OCI-LY1 (cell line): ENCODE measurements around the gene ALX4.

ENCODE experiments used
- H2AFZ ChIP-seq: fragments of 200-600 bp; sonication (generic), shearing (Covaris generic); 2 replicates; pipeline ENCODE4 v1.6.0; 2014; ENCODE audit warnings: antibody characterized with exemption, mild to moderate bottlenecking, low read length
- H3F3A ChIP-seq: fragments of 200-600 bp; sonication (generic), shearing (Covaris generic); 2 replicates; pipeline ENCODE4 v1.6.0; 2014; ENCODE audit warnings: mild to moderate bottlenecking, antibody characterized with exemption, low read length, moderate library complexity; ENCODE audit not compliant: insufficient read depth
- H3K27ac ChIP-seq: fragments of 200-600 bp; sonication (generic); 2 replicates; pipeline ENCODE4 v1.5.1; 2014; ENCODE audit warnings: low read length, mixed run types, mild to moderate bottlenecking, low read depth; ENCODE audit not compliant: poor library complexity, severe bottlenecking
- H3K27me3 ChIP-seq: fragments of 200-600 bp; sonication (generic); 2 replicates; pipeline ENCODE4 v1.6.0; 2014; ENCODE audit warnings: antibody characterized with exemption, mild to moderate bottlenecking, low read length, moderate library complexity; ENCODE audit not compliant: insufficient read depth
- H3K36me3 ChIP-seq: fragments of 200-600 bp; sonication (generic); 2 replicates; pipeline ENCODE4 v1.6.1; 2014; ENCODE audit warnings: mild to moderate bottlenecking, antibody characterized with exemption, low read length, moderate library complexity, mixed read lengths; ENCODE audit not compliant: insufficient read depth
- H3K4me1 ChIP-seq: fragments of 200-600 bp; sonication (generic); 2 replicates; pipeline ENCODE4 v1.5.1; 2014; ENCODE audit warnings: mild to moderate bottlenecking, low read length, moderate library complexity; ENCODE audit not compliant: insufficient read depth, severe bottlenecking
- H3K4me2 ChIP-seq: fragments of 200-600 bp; sonication (generic), shearing (Covaris generic); 2 replicates; pipeline ENCODE4 v1.6.1; 2014; ENCODE audit warnings: low read length
- H3K4me3 ChIP-seq: fragments of 200-600 bp; sonication (generic); 2 replicates; pipeline ENCODE4 v1.5.1; 2014; ENCODE audit warnings: low read length, low read depth, mild to moderate bottlenecking, mixed read lengths; ENCODE audit not compliant: poor library complexity, severe bottlenecking
- H3K79me2 ChIP-seq: fragments of 200-600 bp; shearing (Covaris generic); 2 replicates; pipeline ENCODE4 v1.6.1; 2016; ENCODE audit warnings: mixed run types, low read length, mixed read lengths; ENCODE audit not compliant: insufficient read depth
- H3K9ac ChIP-seq: fragments of 200-600 bp; sonication (generic), shearing (Covaris generic); 2 replicates; pipeline ENCODE4 v1.6.1; 2014; ENCODE audit warnings: mild to moderate bottlenecking, low read length, mixed read lengths
- H3K9me2 ChIP-seq: fragments of 200-600 bp; sonication (generic), shearing (Covaris generic); 2 replicates; pipeline ENCODE4 v1.6.1; 2014; ENCODE audit warnings: low read depth, mild to moderate bottlenecking, low read length, mixed read lengths
- H3K9me3 ChIP-seq: fragments of 200-600 bp; shearing (Covaris generic); 2 replicates; pipeline ENCODE4 v1.6.1; 2014; ENCODE audit warnings: low read length, mixed read lengths
- H4K20me1 ChIP-seq: fragments of 200-600 bp; sonication (generic), shearing (Covaris generic); 2 replicates; pipeline ENCODE4 v1.6.0; 2016; ENCODE audit warnings: mild to moderate bottlenecking, low read length; ENCODE audit not compliant: insufficient read depth
- EZH2 ChIP-seq: fragments of 200-600 bp; sonication (generic), shearing (Covaris generic); IDR thresholded peaks from 2 replicates; pipeline ENCODE4 v1.8.0; 2017; ENCODE audit warnings: borderline replicate concordance, mixed run types, mild to moderate bottlenecking, antibody characterized with exemption, low read length, moderate library complexity, mixed read lengths
- TF ChIP-seq, protein P1 (sequence below): fragments of 200-600 bp; sonication (generic), shearing (Covaris generic); IDR thresholded peaks from 2 replicates; pipeline ENCODE4 v1.5.1; 2017; ENCODE audit warnings: mild to moderate bottlenecking, antibody characterized with exemption, low read length, moderate library complexity, mixed read lengths

The ALX4 gene

DNA sequence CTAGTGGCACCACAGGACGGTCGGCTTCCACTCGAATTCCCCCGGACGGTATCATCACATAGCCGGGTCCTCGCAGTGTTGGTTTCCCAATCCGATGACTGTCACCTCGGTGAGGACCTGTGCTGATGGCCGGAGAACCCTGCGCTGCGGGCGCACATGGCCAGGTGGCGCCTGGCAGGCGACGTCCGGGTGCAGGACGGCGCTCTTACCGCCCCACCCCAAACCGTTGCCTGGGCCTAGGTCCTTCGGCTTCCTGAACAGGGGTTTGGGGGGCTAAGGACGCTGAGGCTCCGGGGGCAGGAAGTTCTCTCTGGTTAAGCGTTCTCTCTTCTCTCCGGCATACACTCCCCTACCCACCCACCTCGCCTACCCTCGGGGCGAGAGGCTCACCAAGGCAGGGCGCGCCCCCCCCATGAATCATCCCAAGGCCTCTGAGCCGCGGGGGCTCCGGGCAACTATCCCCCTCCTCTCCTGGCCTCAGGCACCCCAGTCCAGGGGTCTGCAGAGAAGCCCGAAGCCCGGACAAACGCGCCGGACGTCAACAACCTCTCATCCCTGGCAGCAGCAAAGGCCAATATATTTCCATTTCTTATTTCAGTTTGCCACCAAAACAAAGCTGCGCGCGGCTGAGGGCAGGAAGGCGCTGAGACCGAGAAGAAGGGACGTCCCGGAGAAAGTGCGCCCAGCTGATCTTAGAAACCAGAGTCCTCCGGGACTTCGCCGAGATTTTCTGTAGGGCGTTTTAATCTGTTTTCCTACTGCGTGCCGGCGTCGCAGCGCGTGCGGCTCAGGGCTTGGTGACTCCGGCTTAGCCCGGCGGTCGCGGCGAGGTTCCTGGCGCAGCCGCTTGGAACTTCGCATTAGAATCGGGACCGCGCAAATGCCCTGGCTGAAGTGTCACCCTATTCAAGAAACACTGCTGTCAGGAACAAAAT is 5.6 kb downstream of the ALX4 start:
- Histone ChIP-seq H3K79me2 (no peaks in the 10 kb centered on the region), H3F3A (no peaks in the 10 kb centered on the region), H3K27ac (no peak overlapping the region), H3K4me1 (no peaks in the 10 kb centered on the region), H3K36me3 (no peaks in the 10 kb centered on the region), H3K4me3 (no peak overlapping the region), H3K9me3 (no peaks in the 10 kb centered on the region), H3K27me3 (no peaks in the 10 kb centered on the region), H3K9ac (no peak overlapping the region), H2AFZ (no peak overlapping the region), H3K9me2 (no peaks in the 10 kb centered on the region), H4K20me1 (no peaks in the 10 kb centered on the region), H3K4me2 (no peak overlapping the region)
- TF ChIP-seq, protein P1, sequence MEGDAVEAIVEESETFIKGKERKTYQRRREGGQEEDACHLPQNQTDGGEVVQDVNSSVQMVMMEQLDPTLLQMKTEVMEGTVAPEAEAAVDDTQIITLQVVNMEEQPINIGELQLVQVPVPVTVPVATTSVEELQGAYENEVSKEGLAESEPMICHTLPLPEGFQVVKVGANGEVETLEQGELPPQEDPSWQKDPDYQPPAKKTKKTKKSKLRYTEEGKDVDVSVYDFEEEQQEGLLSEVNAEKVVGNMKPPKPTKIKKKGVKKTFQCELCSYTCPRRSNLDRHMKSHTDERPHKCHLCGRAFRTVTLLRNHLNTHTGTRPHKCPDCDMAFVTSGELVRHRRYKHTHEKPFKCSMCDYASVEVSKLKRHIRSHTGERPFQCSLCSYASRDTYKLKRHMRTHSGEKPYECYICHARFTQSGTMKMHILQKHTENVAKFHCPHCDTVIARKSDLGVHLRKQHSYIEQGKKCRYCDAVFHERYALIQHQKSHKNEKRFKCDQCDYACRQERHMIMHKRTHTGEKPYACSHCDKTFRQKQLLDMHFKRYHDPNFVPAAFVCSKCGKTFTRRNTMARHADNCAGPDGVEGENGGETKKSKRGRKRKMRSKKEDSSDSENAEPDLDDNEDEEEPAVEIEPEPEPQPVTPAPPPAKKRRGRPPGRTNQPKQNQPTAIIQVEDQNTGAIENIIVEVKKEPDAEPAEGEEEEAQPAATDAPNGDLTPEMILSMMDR, result no peak
- no peak for TF ChIP-seq EZH2

DNA sequence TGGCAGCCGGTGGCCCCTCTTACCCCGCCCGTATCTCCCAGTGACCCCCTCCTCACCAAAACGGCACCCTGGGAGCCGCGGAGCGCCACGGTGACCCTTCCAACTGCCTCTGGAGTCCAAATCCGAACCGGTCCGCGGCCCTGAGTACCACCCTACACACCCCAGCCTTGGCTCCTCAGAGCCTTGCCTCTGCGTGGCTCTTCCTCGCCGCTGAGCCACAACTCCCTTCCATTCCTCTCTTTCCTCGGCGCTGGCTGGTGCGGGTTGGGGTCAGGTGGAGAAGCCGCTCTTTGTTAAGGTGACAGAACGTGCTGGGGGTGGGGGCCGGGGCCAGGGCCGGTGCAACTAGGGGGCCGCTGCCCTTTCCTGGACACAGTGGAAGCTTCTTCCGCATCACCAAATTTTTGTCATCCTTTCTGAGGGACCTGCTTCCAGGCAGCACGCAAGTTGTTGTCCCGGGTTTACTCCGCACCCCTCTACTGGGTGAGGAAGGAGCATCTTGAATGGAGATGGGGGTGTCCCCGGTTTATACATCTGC is 6.5 kb downstream of the ALX4 start:
- Histone ChIP-seq H3K36me3 (no peaks in the 10 kb centered on the region), H3K9me3 (no peaks in the 10 kb centered on the region), H2AFZ (no peak overlapping the region), H3K4me1 (no peaks in the 10 kb centered on the region), H3K79me2 (no peaks in the 10 kb centered on the region), H3K4me3 (no peak overlapping the region), H3K4me2 (no peak overlapping the region), H3K9me2 (no peaks in the 10 kb centered on the region), H3K9ac (no peak overlapping the region), H3F3A (no peaks in the 10 kb centered on the region), H3K27me3 (no peaks in the 10 kb centered on the region), H4K20me1 (no peaks in the 10 kb centered on the region), H3K27ac (no peak overlapping the region)
- TF ChIP-seq, protein P1, result no peak
- TF ChIP-seq EZH2, result no peak

DNA sequence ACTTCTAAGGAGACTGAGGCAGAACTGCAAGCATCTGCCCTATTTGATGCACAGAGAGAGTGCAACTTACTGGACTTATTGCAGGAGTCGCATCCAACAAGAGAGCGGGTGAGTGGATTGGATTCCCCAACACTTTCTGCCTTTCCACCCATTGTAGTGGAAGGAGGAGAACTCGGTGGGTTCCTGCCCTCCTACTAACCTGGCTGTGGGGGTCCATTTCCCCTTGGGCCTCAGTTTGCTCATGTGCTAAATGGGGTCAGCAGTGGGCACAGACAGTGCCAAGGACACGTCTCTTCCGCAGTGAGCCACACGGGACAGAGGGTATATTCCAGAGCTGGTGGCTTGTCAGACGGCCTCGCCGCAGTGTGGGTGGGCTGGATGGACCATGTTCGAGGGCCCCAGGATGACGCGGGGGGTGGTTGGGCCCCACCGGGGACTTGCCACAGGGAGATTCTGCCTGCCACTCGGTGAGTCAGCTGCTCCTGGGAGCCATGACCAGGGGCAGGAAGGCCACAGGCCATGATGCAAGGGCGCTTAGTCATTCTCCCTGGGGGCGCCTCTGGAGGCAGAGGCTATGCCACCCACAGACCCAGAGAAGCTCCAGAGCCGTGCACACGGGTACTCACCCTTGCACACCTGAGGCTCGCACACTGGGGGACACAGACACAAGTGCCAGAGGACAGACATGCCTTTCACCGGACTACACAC is 8.2 kb downstream of the ALX4 start:
- TF ChIP-seq EZH2, result no peak
- TF ChIP-seq, protein P1, result no peak
- H3K9ac ChIP-seq, result no peak overlapping the region
- H3K36me3 ChIP-seq, result no peaks in the 10 kb centered on the region
- no peak overlapping the region for H3K4me2 ChIP-seq
- no peaks in the 10 kb centered on the region for H3F3A ChIP-seq
- H4K20me1 ChIP-seq, result no peaks in the 10 kb centered on the region
- no peak overlapping the region for H3K27ac ChIP-seq
- H3K4me1 ChIP-seq, result no peaks in the 10 kb centered on the region
- H3K79me2 ChIP-seq, result no peaks in the 10 kb centered on the region
- H3K27me3 ChIP-seq, result no peaks in the 10 kb centered on the region
- H3K9me2 ChIP-seq, result no peaks in the 10 kb centered on the region
- H2AFZ ChIP-seq, result no peak overlapping the region
- H3K9me3 ChIP-seq, result no peaks in the 10 kb centered on the region
- H3K4me3 ChIP-seq, result no peak overlapping the region
